Fibroblast of lung (primary cell): ENCODE measurements around the gene KCND1.
"Not testable (repeated sequence)": the region's sequence is repeated elsewhere in the genome, so short reads cannot be mapped to it uniquely, and the experiment has no call there.

Experiments
- CTCF ChIP-seq, 2 donors: IDR thresholded peaks in 1 of 2; conservative IDR thresholded peaks in 1 of 2; 1 replicate in 1 of 2; 2 replicates in 1 of 2; pipeline ENCODE4 v1.5.1; 2011 to 2012; ENCODE audit warnings: low read length in 2 of 2, control low read depth in 1 of 2, inconsistent platforms in 1 of 2, low read depth in 1 of 2, mild to moderate bottlenecking in 1 of 2
- EZH2 ChIP-seq: IDR thresholded peaks from 2 replicates; pipeline ENCODE4 v1.5.1; 2012; ENCODE audit warnings: low read length, control low read depth, mild to moderate bottlenecking; ENCODE audit errors: missing control alignments

DNA sequence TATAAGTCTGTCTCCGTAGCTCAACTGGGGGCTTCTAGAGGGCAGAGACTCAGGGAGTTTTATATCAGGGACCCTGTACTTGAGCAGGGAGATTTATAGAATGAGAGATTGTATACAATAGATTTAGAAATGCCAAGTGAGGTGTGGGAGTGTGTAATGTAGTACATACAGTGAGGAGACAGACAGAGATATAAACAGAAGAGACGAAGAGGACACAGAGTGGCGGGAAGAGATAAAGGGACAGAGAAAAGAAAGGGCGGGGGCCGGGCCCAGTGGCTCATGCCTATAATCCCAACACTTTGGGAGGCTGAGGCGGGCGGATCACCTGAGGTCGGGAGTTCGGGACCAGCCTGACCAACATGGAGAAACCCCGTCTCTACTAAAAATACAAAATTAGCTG, 8.7 kb upstream of the KCND1 start:
- TF ChIP-seq CTCF (conservative IDR thresholded peaks at IDR 0.05 in 1 of 2, IDR thresholded peaks at IDR 0.05 in 1 of 2; ENCODE audit: low read depth in 1 of 2, low read length in 2 of 2); EZH2: not testable (repeated sequence)
